Transverse colon (tissue), 4 donors: Measurements from ENCODE around the gene CKB. TPM values are rescaled to one million over a fixed set of nuclear protein-coding genes. Genes with fewer than 3 reads are reported as not detected.

ENCODE experiments used
- DNase-seq: peaks from one replicate; pipeline ENCODE4 v3.0.0-alpha.2; 2019
- H3K27ac ChIP-seq, 4 donors: fragments of 200-600 bp; sonication (generic); 2 replicates each; pipeline ENCODE4 v1.5.1; 2016 to 2018; ENCODE audit warnings: inconsistent platforms in 4 of 4
- H3K27me3 ChIP-seq: fragments of 200-600 bp; sonication (generic); 2 replicates; pipeline ENCODE4 v1.5.1; 2017; ENCODE audit warnings: inconsistent platforms
- H3K36me3 ChIP-seq, 4 donors: fragments of 200-600 bp; sonication (generic); 2 replicates each; pipeline ENCODE4 v1.5.1; 2017 to 2019; ENCODE audit warnings: inconsistent platforms in 4 of 4
- H3K4me1 ChIP-seq, 4 donors: fragments of 200-600 bp; sonication (generic); 2 replicates each; pipeline ENCODE4 v1.5.1; 2017 to 2020; ENCODE audit warnings: inconsistent platforms in 4 of 4
- H3K4me3 ChIP-seq, 4 donors: fragments of 200-600 bp; sonication (generic); 1 replicate in 1 of 4; 2 replicates in 3 of 4; pipeline versions ENCODE4 v1.5.1 to v1.6.1; 2017 to 2019; ENCODE audit warnings: inconsistent platforms in 4 of 4
- H3K9me3 ChIP-seq, 2 donors: fragments of 200-600 bp; sonication (generic); 2 replicates each; pipeline ENCODE4 v1.5.1; 2017 to 2019; ENCODE audit warnings: inconsistent platforms in 2 of 2
- EP300 ChIP-seq: sonication (generic); formaldehyde crosslinking; IDR thresholded peaks from one replicate; pipeline ENCODE4 v1.6.1; 2017; ENCODE audit warnings: antibody characterized with exemption, low read depth
- POLR2A ChIP-seq: fragments of 450-650 bp; IDR thresholded peaks from one replicate; pipeline ENCODE4 v1.6.1; 2016; ENCODE audit warnings: antibody characterized with exemption, mild to moderate bottlenecking, moderate library complexity
- POLR2AphosphoS5 ChIP-seq, 3 donors: sonication (generic); formaldehyde crosslinking; IDR thresholded peaks; one replicate each; pipeline ENCODE4 v1.6.1; 2016; ENCODE audit warnings: antibody characterized with exemption in 3 of 3
- WGBS, 2 donors: methylation state at CpG; one replicate each; pipeline ENCODE4 v1.1.5; 2018; ENCODE audit warnings: low coverage in 1 of 2; 5-methylcytosine and 5-hydroxymethylcytosine counted together
- in situ Hi-C, 4 donors: fragments of 200-750 bp; cut with MboI; loops; one replicate each; pipeline versions ENCODE4 v1.15.0 to v1.15.1; 2017; ENCODE audit warnings: low sequenced_read_pairs in 3 of 4, low pct_ligation_motif_present in 1 of 4, low pct_unique_long_range_greater_than_20kb in 1 of 4
- intact Hi-C: fragments of 100-400 bp; cut with DNase I; formaldehyde crosslinking; loops from one replicate; pipeline ENCODE4 v1.15.1; 2023; ENCODE audit warnings: low total_unique reads
- total RNA-seq, 4 donors: library from RNA; depleted of rRNA; stranded (reverse); fragments of >200 nt; gene quantifications; one replicate each; pipeline ENCODE4 v1.1.0, GENCODE V29; 2016
- TF ChIP-seq, protein P1 (sequence below), 5 experiments: fragments of 200-600 bp in 3 of 5; fragments of 450-650 bp in 2 of 5; sonication (generic) in 3 of 5; IDR thresholded peaks; 1 replicate in 2 of 5; 2 replicates in 3 of 5; pipeline ENCODE4 v1.5.1; 2016 to 2017; ENCODE audit warnings: antibody characterized with exemption in 5 of 5, inconsistent platforms in 3 of 5, mild to moderate bottlenecking in 2 of 5, moderate library complexity in 1 of 5

Gene CKB
- total RNA-seq, 4 donors from 2014 or later, result 504 to 5,877 (median 3,263) TPM

DNA sequence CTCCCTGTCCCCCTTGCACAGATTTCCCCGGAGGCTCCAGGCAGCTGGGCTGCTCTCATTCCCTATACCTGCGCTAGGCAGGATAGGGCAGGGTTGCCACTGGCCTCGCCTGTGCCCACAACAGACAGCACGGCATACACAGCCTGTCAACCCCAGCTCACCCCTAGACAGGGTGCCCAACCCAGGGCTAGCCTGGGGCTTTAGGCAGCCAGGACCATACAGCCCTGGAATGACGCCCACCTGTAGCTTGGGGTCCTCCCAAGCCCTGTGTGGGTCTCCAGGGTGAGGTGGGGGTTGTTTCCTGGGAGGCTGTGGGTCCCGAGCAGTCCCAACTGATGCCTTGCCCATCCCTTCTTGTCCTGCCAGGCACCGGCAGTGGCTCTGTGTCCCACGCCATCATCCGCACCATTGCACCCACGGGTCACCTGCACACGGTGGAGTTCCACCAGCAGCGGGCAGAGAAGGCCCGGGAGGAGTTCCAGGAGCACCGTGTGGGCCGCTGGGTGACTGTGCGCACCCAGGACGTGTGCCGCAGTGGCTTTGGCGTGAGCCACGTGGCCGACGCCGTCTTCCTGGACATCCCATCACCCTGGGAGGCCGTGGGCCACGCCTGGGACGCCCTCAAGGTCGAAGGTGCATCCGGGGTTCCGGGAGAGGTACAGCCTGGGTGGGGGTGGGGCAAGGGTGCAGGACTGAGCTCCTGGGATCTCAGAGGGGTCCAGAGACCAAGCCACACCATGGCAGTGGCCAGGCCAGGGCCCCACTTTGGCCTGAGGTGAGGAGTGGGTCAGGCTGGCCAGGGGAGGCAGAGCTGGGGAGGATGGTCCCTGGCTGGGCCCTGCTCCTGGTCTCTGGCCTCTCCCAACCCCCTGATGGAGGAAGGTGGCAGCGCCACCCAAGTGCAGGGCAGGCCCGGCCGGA is 9.8 kb upstream of the CKB start:
- 81% methylated on average over 29 of the region's 32 CpGs; no CpG with 5 or more reads in 1 of the 2 donors for WGBS, 2 donors
- DNase-seq, result no peak
- Histone ChIP-seq H3K27me3 (no peaks in the 10 kb centered on the region), H3K4me3 (peak overlapping the region in 1 of 4 donors; percentile 11), H3K4me1 (peaks cover 27 to 60% (median 46%) of the 10 kb centered on the region in 4 donors), H3K9me3 (no peaks in the 10 kb centered on the region), H3K36me3 (no peaks in the 10 kb centered on the region), H3K27ac (peak overlapping the region; percentile 66 to 94 (median 86))
- TF ChIP-seq POLR2A, result no peak
- in situ Hi-C loops, result no loop called here
- intact Hi-C loops, result no loop called here

DNA sequence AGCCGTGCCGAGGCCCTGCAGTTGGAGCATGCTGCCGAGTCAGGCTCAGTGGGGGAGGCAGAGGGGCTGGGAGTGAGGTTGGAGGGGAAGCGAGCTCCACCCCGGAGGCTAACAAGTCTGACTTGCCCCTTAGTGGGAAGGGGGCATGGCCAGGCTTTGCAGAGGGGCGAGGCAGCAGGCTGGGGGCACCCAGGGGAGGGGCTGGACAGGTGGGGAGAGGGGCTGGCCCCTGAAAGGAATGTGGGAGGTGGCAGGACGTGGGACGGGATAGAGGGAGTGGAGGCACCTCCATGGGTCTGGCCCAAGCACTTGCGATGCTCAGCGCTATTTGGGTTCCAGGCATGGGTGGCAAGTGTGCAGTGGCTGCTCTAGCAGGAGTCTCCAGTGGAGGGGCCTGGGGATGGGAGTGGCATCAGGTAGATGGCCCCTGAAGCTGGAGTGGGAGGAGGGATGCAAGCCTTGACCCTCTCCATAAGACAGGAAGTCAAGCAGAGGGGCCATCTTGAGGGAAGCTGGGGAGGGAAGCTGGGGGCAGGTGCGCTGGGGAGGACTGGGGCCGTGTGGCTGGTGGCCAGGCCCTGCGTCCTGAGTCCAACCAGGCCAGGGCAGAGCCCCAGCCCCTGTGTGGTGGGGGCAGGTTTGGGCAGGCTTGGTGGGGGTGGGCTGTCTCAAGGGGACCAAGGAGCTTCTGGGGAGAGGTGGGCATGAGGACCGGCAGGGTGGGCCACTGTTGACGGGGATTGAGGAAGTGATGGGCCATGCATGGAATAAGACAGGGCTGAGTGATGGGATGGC is 9.0 kb upstream of the CKB start:
- peaks cover 35 to 67% (median 51%) of the 10 kb centered on the region in 4 donors for H3K4me1 ChIP-seq
- no peak overlapping the region for H3K4me3 ChIP-seq
- no peaks in the 10 kb centered on the region for H3K9me3 ChIP-seq
- TF ChIP-seq POLR2A (no peak), EP300 (no peak)
- H3K27ac ChIP-seq, result peak overlapping the region in 3 of 4 donors; percentile 85 to 94 (median 86)
- no peaks in the 10 kb centered on the region for H3K36me3 ChIP-seq
- WGBS, 2 donors, result 93 to 100% methylated on average over 1 to 15 of the region's 15 CpGs
- no peak for DNase-seq
- in situ Hi-C loops (no loop called here), intact Hi-C loops (no loop called here)
- H3K27me3 ChIP-seq, result no peaks in the 10 kb centered on the region

DNA sequence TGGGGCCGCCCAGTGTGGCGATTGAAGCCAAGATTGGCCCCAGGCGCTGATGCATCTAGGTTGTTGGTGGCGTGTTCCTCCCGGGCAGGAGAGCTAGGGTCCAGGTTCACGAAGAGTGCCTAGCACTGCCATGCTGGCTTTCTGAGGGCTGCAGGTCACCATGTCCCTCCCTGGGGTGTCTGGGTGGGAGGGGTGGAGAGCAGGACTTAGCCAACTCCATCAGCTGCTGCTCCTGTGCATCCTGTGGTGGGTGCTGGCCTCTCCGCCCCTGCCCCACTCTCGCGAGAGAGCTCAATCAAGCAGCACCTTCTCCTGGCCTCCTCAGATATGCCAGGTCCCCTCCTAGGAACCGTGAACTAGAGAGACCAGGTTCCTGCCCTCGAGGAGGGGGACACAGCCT is 8.2 kb upstream of the CKB start:
- Histone ChIP-seq H3K36me3 (no peaks in the 10 kb centered on the region), H3K27me3 (no peaks in the 10 kb centered on the region), H3K4me3 (no peak overlapping the region), H3K9me3 (no peaks in the 10 kb centered on the region), H3K4me1 (peaks cover 43 to 75% (median 58%) of the 10 kb centered on the region in 4 donors), H3K27ac (peak overlapping the region in 1 of 4 donors; percentile 94)
- TF ChIP-seq EP300, result no peak
- TF ChIP-seq POLR2A, result no peak
- no peak for TF ChIP-seq POLR2AphosphoS5 (IDR thresholded peaks at IDR 0.05)
- TF ChIP-seq, protein P1, sequence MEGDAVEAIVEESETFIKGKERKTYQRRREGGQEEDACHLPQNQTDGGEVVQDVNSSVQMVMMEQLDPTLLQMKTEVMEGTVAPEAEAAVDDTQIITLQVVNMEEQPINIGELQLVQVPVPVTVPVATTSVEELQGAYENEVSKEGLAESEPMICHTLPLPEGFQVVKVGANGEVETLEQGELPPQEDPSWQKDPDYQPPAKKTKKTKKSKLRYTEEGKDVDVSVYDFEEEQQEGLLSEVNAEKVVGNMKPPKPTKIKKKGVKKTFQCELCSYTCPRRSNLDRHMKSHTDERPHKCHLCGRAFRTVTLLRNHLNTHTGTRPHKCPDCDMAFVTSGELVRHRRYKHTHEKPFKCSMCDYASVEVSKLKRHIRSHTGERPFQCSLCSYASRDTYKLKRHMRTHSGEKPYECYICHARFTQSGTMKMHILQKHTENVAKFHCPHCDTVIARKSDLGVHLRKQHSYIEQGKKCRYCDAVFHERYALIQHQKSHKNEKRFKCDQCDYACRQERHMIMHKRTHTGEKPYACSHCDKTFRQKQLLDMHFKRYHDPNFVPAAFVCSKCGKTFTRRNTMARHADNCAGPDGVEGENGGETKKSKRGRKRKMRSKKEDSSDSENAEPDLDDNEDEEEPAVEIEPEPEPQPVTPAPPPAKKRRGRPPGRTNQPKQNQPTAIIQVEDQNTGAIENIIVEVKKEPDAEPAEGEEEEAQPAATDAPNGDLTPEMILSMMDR (IDR thresholded peaks at IDR 0.05), result no peak
- in situ Hi-C loops, result no loop called here
- DNase-seq, result no peak
- WGBS, 2 donors, result 91% methylated on average over 11 of the region's 11 CpGs; no CpG with 5 or more reads in 1 of the 2 donors
- intact Hi-C loops, result no loop called here

DNA sequence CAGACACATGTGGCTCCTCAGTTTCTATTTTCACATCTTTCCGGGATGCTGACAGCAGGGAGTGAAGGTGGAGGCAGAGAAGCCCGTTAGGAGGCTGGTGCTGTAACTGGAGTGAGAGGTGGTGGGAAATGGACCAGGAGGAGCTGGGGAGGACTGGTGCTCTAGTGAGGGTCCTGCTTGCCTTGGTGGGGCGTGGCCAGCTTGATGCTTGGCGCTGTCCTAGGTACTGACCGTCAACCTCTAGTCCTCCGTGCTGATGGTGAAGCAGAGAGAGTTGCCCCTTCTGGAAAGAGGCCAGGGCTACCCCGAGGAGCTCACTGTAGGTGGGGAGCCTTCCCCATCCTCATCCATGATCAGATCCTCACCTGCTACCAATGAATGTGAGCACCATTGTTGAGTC is 7.8 kb upstream of the CKB start:
- no peak overlapping the region for H3K4me3 ChIP-seq
- 40 to 62% methylated on average over 1 to 7 of the region's 7 CpGs for WGBS, 2 donors
- H3K4me1 ChIP-seq, result peaks cover 41 to 78% (median 61%) of the 10 kb centered on the region in 4 donors
- no peaks in the 10 kb centered on the region for H3K27me3 ChIP-seq
- DNase-seq, result no peak
- in situ Hi-C loops (no loop called here), intact Hi-C loops (no loop called here)
- TF ChIP-seq EP300, result no peak
- no peak for TF ChIP-seq POLR2AphosphoS5 (IDR thresholded peaks at IDR 0.05)
- TF ChIP-seq, protein P1 (IDR thresholded peaks at IDR 0.05), result no peak
- TF ChIP-seq POLR2A, result no peak
- H3K27ac ChIP-seq, result no peak overlapping the region
- H3K36me3 ChIP-seq, result no peaks in the 10 kb centered on the region
- no peaks in the 10 kb centered on the region for H3K9me3 ChIP-seq
